ENCODE results near the gene BRD7. TPM values are rescaled to one million over a fixed set of nuclear protein-coding genes. Genes with fewer than 3 reads are reported as not detected.

BRD7 gene
- total RNA-seq, 2 donors from 2014 or later: 56.9 to 63.5 TPM

- peaks cover 12 to 24% of the 10 kb centered on the region in 2 donors for H3K4me1 ChIP-seq (ENCODE audit: control insufficient read depth in 1 of 2, low read depth in 2 of 2)
- no peak for ATAC-seq (ENCODE audit: insufficient number of reproducible peaks, low FRiP score, low read depth)
- DNase-seq (ENCODE audit: low spot score): no peak
- H3K9me3 ChIP-seq: no peaks in the 10 kb centered on the region
- no peak for TF ChIP-seq CTCF (IDR thresholded peaks at IDR 0.05)
- no peaks in the 10 kb centered on the region for H3K36me3 ChIP-seq
- peak overlapping the region in 1 of 2 donors; percentile 34 for H3K27ac ChIP-seq
- H3K27me3 ChIP-seq (replicated peaks; ENCODE audit: insufficient read depth): no peaks in the 10 kb centered on the region
- peak overlapping the region; percentile 34 for H3K4me3 ChIP-seq
Measured at GRCh38 chr16:50281391-50282009, 87.3 kb downstream of the BRD7 start.

- Histone ChIP-seq H3K36me3 (no peaks in the 10 kb centered on the region), H3K27me3 (replicated peaks; ENCODE audit: insufficient read depth) (no peaks in the 10 kb centered on the region), H3K9me3 (no peaks in the 10 kb centered on the region), H3K4me1 (ENCODE audit: control insufficient read depth in 1 of 2, low read depth in 2 of 2) (peaks cover 12 to 24% of the 10 kb centered on the region in 2 donors), H3K4me3 (no peak overlapping the region), H3K27ac (peak overlapping the region in 1 of 2 donors; percentile 34)
- no peak for DNase-seq (ENCODE audit: low spot score)
- no peak for ATAC-seq (ENCODE audit: insufficient number of reproducible peaks, low FRiP score, low read depth)
- TF ChIP-seq CTCF (IDR thresholded peaks at IDR 0.05): no peak
Measured at GRCh38 chr16:50280932-50281331, 87.9 kb downstream of the BRD7 start.

- Histone ChIP-seq H3K9me3 (no peaks in the 10 kb centered on the region), H3K27me3 (replicated peaks; ENCODE audit: insufficient read depth) (no peaks in the 10 kb centered on the region), H3K36me3 (no peaks in the 10 kb centered on the region), H3K4me1 (ENCODE audit: control insufficient read depth in 1 of 2, low read depth in 2 of 2) (peaks cover 12 to 23% of the 10 kb centered on the region in 2 donors), H3K27ac (no peak overlapping the region), H3K4me3 (no peak overlapping the region)
- DNase-seq (ENCODE audit: low spot score) (no peak), ATAC-seq (ENCODE audit: insufficient number of reproducible peaks, low FRiP score, low read depth) (no peak)
- no peak for TF ChIP-seq CTCF (IDR thresholded peaks at IDR 0.05)
Measured at GRCh38 chr16:50279504-50279865, 89.3 kb downstream of the BRD7 start.

GRCh38 chr16:50278251-50278650, 90.5 kb downstream of the BRD7 start:
- H3K4me1 ChIP-seq (ENCODE audit: control insufficient read depth in 1 of 2, low read depth in 2 of 2): peaks cover 12 to 14% of the 10 kb centered on the region in 2 donors
- no peak overlapping the region for H3K27ac ChIP-seq
- no peaks in the 10 kb centered on the region for H3K36me3 ChIP-seq
- no peak for TF ChIP-seq CTCF (IDR thresholded peaks at IDR 0.05)
- H3K27me3 ChIP-seq (replicated peaks; ENCODE audit: insufficient read depth): no peaks in the 10 kb centered on the region
- H3K9me3 ChIP-seq: no peaks in the 10 kb centered on the region
- DNase-seq (ENCODE audit: low spot score): no peak
- no peak for ATAC-seq (ENCODE audit: insufficient number of reproducible peaks, low FRiP score, low read depth)
- no peak overlapping the region for H3K4me3 ChIP-seq

GRCh38 chr16:50276801-50277555, 91.8 kb downstream of the BRD7 start:
- Histone ChIP-seq H3K4me3 (no peak overlapping the region), H3K9me3 (no peaks in the 10 kb centered on the region), H3K36me3 (no peaks in the 10 kb centered on the region), H3K4me1 (ENCODE audit: control insufficient read depth in 1 of 2, low read depth in 2 of 2) (peaks cover 5 to 7% of the 10 kb centered on the region in 2 donors), H3K27ac (no peak overlapping the region), H3K27me3 (replicated peaks; ENCODE audit: insufficient read depth) (no peaks in the 10 kb centered on the region)
- no peak for DNase-seq (ENCODE audit: low spot score)
- no peak for ATAC-seq (ENCODE audit: insufficient number of reproducible peaks, low FRiP score, low read depth)
- TF ChIP-seq CTCF (IDR thresholded peaks at IDR 0.05): no peak
